IPS-18a (cell line): ENCODE data around the gene MACROD2.

Source experiments
- H3K27ac ChIP-seq: one replicate; pipeline ENCODE4 v1.5.1; 2013; ENCODE audit warnings: low read length
- H3K27me3 ChIP-seq: one replicate; pipeline ENCODE4 v1.6.1; 2013; ENCODE audit warnings: mild to moderate bottlenecking, low read length; ENCODE audit not compliant: control insufficient read depth, insufficient read depth
- H3K36me3 ChIP-seq: one replicate; pipeline ENCODE4 v1.6.1; 2013; ENCODE audit warnings: low read depth, low read length; ENCODE audit not compliant: control insufficient read depth
- H3K4me1 ChIP-seq: one replicate; pipeline ENCODE4 v1.6.1; 2013; ENCODE audit warnings: low read depth, low read length; ENCODE audit not compliant: control insufficient read depth
- H3K4me3 ChIP-seq: one replicate; pipeline ENCODE4 v1.5.1; 2013; ENCODE audit warnings: low read length
- H3K9ac ChIP-seq: one replicate; pipeline ENCODE4 v1.6.1; 2013; ENCODE audit warnings: mild to moderate bottlenecking, low read length, moderate library complexity
- H3K9me3 ChIP-seq: one replicate; pipeline ENCODE4 v1.6.1; 2013; ENCODE audit warnings: low read depth, low read length; ENCODE audit not compliant: control insufficient read depth

Gene MACROD2

DNA sequence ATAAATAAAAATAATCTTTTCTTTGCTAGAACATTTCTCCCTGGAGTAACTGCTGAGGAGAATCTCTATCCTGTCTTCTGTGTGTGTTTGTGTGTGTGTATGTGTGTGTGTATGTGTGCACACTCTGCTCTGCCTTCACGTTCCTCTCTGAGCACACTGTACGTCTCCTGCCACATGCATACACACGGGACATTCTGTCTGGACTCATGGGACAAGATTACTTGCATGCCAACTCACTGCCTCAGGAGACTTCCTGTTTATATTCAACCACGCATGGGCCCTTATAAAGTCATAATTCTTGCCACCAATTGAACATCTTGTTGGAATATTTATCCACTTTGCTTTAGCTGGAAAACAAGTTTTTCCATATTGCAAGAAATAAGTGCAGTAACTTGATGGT is 1647.4 kb downstream of the MACROD2 start:
- Histone ChIP-seq H3K4me1 (peaks cover 12% of the 10 kb centered on the region), H3K27ac (no peak overlapping the region), H3K36me3 (no peaks in the 10 kb centered on the region), H3K9ac (no peak overlapping the region), H3K9me3 (no peaks in the 10 kb centered on the region), H3K4me3 (no peak overlapping the region), H3K27me3 (no peaks in the 10 kb centered on the region)

DNA sequence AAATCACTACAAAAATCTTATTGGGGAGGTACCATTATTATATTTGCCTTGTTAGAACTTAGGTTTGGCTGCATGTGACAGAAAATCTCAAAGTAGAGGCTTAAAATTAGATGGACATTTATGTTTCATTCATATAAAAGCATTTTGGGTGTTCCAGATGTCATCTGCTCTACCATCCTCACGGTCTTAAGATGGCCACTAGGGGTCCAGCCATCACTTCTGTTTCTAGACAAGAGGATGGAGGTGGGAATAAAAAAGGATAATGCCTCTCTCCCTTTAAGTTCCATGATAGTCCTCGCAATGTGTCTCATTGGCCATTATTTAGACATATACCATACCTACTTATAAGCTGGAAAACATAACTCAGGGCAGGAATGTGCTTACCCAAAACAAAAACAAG is 1648.4 kb downstream of the MACROD2 start:
- Histone ChIP-seq H3K9me3 (no peaks in the 10 kb centered on the region), H3K4me1 (peaks cover 2% of the 10 kb centered on the region), H3K9ac (no peak overlapping the region), H3K27me3 (no peaks in the 10 kb centered on the region), H3K27ac (no peak overlapping the region), H3K36me3 (no peaks in the 10 kb centered on the region), H3K4me3 (no peak overlapping the region)

DNA sequence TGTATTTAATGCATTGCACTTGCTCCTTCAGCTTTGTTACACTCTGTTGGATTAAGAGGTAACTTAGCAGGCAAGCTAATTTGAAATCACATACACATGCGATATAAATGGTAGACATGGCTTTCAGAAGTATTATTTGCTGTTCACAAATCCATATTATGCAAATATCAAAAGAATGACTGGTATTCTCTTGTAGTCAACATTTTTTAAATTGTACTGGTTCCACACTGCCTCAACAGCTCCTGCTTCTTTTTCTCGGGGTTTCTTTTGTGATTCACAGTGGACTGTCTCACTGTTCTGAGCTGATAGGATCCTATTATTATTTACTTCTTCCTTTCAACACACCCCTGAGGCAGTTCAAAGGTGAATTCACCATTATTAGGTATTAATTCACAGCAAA is 1650.5 kb downstream of the MACROD2 start:
- Histone ChIP-seq H3K9me3 (no peaks in the 10 kb centered on the region), H3K36me3 (no peaks in the 10 kb centered on the region), H3K4me3 (no peak overlapping the region), H3K27me3 (no peaks in the 10 kb centered on the region), H3K9ac (no peak overlapping the region), H3K4me1 (no peaks in the 10 kb centered on the region), H3K27ac (no peak overlapping the region)

GRCh38 chr20:15653396-15654207 is 1658.3 kb downstream of the MACROD2 start:
- Histone ChIP-seq H3K4me3 (no peak overlapping the region), H3K4me1 (peaks cover 9% of the 10 kb centered on the region), H3K9me3 (no peaks in the 10 kb centered on the region), H3K9ac (no peak overlapping the region), H3K36me3 (no peaks in the 10 kb centered on the region), H3K27ac (no peak overlapping the region), H3K27me3 (no peaks in the 10 kb centered on the region)

- Histone ChIP-seq H3K4me3 (no peak overlapping the region), H3K27me3 (no peaks in the 10 kb centered on the region), H3K9ac (no peak overlapping the region), H3K27ac (no peak overlapping the region), H3K36me3 (no peaks in the 10 kb centered on the region), H3K4me1 (peaks cover 10% of the 10 kb centered on the region), H3K9me3 (no peaks in the 10 kb centered on the region)
Observed at GRCh38 chr20:15654208-15654649, 1658.9 kb downstream of the MACROD2 start.

DNA sequence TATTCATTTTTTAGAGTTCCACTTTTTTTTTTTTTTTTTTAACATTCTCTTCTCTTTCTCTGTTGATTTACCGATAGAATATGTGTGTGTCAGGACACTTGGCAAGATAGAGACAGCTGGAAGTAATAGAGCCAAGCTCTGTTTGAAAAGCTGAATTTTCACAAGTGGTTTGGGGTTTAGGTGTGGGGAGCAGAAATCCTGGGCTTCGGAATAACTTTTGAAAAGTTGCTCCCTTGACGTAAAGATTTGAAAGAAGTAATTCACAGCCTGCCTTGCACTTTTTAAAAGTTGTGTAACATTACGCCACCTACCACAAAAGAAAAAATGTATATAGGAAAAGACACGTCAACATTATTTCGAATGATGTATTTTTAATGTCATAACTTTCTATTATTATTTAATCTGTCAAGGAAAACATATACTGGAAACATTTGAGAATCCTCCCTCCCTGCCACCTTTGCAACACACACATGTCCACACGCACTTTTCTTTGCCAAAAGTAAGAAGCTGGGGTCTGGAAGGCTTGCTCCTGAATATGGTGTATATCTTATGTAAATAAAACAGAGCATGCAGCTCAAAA is 1660.1 kb downstream of the MACROD2 start:
- Histone ChIP-seq H3K36me3 (no peaks in the 10 kb centered on the region), H3K27me3 (no peaks in the 10 kb centered on the region), H3K4me1 (peaks cover 10% of the 10 kb centered on the region), H3K4me3 (no peak overlapping the region), H3K9me3 (no peaks in the 10 kb centered on the region), H3K27ac (no peak overlapping the region), H3K9ac (no peak overlapping the region)

- Histone ChIP-seq H3K27ac (no peak overlapping the region), H3K36me3 (no peaks in the 10 kb centered on the region), H3K27me3 (no peaks in the 10 kb centered on the region), H3K4me1 (peaks cover 18% of the 10 kb centered on the region), H3K9me3 (no peaks in the 10 kb centered on the region), H3K4me3 (no peak overlapping the region), H3K9ac (no peak overlapping the region)
Observed at GRCh38 chr20:15656124-15656523, 1660.8 kb downstream of the MACROD2 start.

DNA sequence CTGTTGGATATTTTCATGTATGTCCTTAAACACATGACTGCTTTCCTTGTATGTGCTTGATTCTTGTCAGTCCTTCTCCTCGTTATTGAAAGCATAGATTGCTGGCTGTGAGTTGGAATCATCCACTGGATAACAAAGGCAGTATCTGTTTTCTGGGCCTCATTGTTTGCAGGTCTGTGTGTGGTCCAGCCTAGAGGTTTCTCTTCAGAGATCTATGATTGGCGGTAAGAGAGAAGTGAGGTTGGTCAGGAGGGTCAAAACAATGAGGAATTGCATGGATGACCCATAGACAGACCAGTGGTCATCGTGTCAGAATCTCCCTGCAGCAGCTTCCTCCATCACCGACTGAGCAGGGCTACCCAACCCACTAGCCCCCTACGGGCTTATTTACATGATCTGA is 1663.0 kb downstream of the MACROD2 start:
- no peak overlapping the region for H3K4me3 ChIP-seq
- no peak overlapping the region for H3K27ac ChIP-seq
- H3K9me3 ChIP-seq = no peaks in the 10 kb centered on the region
- no peak overlapping the region for H3K9ac ChIP-seq
- no peaks in the 10 kb centered on the region for H3K36me3 ChIP-seq
- H3K4me1 ChIP-seq = peaks cover 22% of the 10 kb centered on the region
- H3K27me3 ChIP-seq = no peaks in the 10 kb centered on the region

DNA sequence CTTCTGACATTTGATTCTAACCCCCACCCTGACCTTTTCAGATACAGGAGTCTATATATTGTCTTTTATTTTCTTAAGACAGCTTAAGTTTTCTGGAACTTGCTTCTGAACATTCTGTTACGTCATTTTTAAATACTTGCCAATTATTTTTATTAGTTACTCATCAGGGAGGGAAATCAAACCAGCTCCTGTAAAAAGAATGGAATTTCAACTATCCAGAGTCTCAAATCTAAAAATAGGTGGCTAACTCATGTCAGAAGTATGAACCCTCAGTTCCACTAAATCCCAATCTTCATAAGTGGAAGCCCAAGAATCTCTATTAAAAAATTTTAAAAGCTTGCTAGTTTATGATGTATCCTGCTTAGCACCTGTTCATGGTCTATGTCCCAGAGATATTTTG is 1677.9 kb downstream of the MACROD2 start:
- no peaks in the 10 kb centered on the region for H3K36me3 ChIP-seq
- H3K9me3 ChIP-seq = no peaks in the 10 kb centered on the region
- H3K4me1 ChIP-seq = no peaks in the 10 kb centered on the region
- no peaks in the 10 kb centered on the region for H3K27me3 ChIP-seq
- H3K27ac ChIP-seq = no peak overlapping the region
- H3K9ac ChIP-seq = no peak overlapping the region
- H3K4me3 ChIP-seq = no peak overlapping the region

DNA sequence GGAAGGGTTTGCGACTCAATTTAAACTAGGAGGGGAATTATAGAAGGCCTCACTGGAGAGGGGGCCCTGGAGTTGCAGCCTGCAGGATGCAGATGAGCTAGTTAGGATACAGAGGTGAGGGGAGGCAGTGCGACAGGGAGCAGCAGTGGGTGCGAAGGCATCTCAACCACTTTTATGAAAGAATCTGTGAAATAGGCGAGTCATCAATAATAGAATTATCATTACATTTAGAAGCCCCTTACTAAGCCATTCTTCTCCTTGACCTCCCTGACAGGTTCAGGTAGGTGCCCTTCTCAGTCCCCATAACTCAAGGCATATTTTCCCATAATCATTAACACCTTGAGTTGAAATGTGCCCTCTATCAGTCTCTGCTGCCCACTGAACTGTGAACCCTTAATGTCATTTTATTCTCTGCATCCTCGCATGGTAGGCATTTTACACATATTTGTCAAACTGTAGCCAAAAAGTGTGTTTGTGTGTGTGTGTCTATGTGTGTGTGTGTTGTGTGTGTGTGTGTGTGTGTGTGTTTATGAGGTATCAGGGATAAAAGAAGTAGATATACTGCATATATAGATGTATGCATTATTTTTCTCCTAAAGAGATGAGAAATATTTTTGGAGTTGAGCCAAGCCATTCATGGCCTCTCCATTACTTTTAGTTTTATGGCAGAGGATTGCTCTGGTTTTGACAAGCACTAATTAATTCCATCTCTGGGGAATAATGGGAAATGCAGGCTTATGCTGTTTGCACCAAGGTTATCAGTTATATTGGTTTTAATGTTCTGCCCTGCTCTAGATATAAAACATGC is 1679.1 kb downstream of the MACROD2 start:
- Histone ChIP-seq H3K27me3 (no peaks in the 10 kb centered on the region), H3K4me3 (no peak overlapping the region), H3K27ac (no peak overlapping the region)

GRCh38 chr20:15675061-15675514 is 1679.8 kb downstream of the MACROD2 start:
- no peaks in the 10 kb centered on the region for H3K4me1 ChIP-seq
- no peak overlapping the region for H3K27ac ChIP-seq
- H3K27me3 ChIP-seq = no peaks in the 10 kb centered on the region
- H3K9me3 ChIP-seq = no peaks in the 10 kb centered on the region
- H3K36me3 ChIP-seq = no peaks in the 10 kb centered on the region
- H3K9ac ChIP-seq = no peak overlapping the region
- H3K4me3 ChIP-seq = no peak overlapping the region

More for the DNA sequence above, 1679.1 kb downstream of the MACROD2 start:
- H3K9ac ChIP-seq = no peak overlapping the region
- no peaks in the 10 kb centered on the region for H3K36me3 ChIP-seq
- H3K9me3 ChIP-seq = no peaks in the 10 kb centered on the region
- H3K4me1 ChIP-seq = no peaks in the 10 kb centered on the region
